ENCODE measurements around the gene CENPX. TPM values are rescaled to one million over a fixed set of nuclear protein-coding genes. Genes with fewer than 3 reads are reported as not detected.

CENPX gene
- total and polyA plus RNA-seq, 12 donors: 11.2 to 75.9 (median 47.9) TPM

GRCh38 chr17:82054351-82055022 is 31.8 kb upstream of the CENPX start:
- Histone ChIP-seq H3K4me1 (replicated peaks in 1 of 2) (peaks cover 28 to 35% of the 10 kb centered on the region in 2 donors), H3K27me3 (no peaks in the 10 kb centered on the region), H3K9me3 (replicated peaks in 1 of 3) (no peaks in the 10 kb centered on the region), H3K27ac (no peak overlapping the region), H3K36me3 (replicated peaks in 1 of 2) (peaks cover 0 to 71% of the 10 kb centered on the region in 2 donors), H3K4me3 (no peak overlapping the region)
- no peak for TF ChIP-seq POLR2A (IDR thresholded peaks at IDR 0.05)
- DNase-seq: peak in 2 of 7 donors; percentile 6 to 31
- intact Hi-C loops (cut with DNase I): no loop called here
- WGBS, 4 donors: 79 to 89% (median 88%) methylated on average over 17 to 38 of the region's 38 CpGs

DNA sequence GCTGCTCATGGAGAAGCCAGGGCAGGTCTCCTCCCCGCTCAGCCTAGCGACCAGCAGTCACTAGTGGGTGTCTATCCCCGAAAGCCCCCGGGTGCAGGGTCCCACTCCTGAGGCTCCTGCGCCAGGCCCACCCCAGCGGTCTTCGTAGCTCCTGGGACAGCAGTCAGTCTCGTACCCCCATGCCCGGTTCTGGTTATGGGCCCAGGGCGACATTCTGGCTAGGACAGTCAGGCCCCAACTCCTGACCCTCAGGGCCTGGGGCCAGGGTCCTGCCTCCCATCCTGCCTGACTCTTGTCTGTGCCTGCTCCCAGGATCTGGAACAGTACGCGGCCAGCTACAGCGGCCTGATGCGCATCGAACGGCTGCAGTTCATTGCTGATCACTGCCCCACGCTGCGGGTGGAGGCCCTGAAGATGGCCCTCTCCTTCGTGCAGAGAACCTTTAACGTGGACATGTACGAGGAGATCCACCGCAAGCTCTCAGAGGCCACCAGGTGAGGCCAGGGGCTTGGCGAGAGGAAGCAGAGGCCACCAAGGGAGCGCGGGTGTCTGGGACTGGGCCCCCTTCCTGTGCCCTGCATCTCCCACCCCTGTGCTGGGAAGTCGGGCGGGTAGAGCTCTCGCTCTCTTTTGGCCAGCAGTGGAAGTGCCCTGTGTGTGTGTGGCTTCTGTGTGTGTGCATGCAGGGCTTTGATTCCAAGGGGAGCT is 31.0 kb upstream of the CENPX start:
- Histone ChIP-seq H3K27ac (no peak overlapping the region), H3K27me3 (no peaks in the 10 kb centered on the region), H3K4me1 (replicated peaks in 1 of 2) (peaks cover 28 to 35% of the 10 kb centered on the region in 2 donors), H3K9me3 (replicated peaks in 1 of 3) (no peaks in the 10 kb centered on the region), H3K36me3 (replicated peaks in 1 of 2) (peaks cover 0 to 71% of the 10 kb centered on the region in 2 donors), H3K4me3 (no peak overlapping the region)
- TF ChIP-seq, protein P1, sequence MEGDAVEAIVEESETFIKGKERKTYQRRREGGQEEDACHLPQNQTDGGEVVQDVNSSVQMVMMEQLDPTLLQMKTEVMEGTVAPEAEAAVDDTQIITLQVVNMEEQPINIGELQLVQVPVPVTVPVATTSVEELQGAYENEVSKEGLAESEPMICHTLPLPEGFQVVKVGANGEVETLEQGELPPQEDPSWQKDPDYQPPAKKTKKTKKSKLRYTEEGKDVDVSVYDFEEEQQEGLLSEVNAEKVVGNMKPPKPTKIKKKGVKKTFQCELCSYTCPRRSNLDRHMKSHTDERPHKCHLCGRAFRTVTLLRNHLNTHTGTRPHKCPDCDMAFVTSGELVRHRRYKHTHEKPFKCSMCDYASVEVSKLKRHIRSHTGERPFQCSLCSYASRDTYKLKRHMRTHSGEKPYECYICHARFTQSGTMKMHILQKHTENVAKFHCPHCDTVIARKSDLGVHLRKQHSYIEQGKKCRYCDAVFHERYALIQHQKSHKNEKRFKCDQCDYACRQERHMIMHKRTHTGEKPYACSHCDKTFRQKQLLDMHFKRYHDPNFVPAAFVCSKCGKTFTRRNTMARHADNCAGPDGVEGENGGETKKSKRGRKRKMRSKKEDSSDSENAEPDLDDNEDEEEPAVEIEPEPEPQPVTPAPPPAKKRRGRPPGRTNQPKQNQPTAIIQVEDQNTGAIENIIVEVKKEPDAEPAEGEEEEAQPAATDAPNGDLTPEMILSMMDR (IDR thresholded peaks at IDR 0.05): no peak
- TF ChIP-seq POLR2A (IDR thresholded peaks at IDR 0.05): no peak
- intact Hi-C loops (cut with DNase I): no loop called here
- 89 to 95% (median 93%) methylated on average over 19 to 28 of the region's 28 CpGs for WGBS, 4 donors
- peak in 2 of 7 donors; percentile 5 to 20 for DNase-seq

DNA sequence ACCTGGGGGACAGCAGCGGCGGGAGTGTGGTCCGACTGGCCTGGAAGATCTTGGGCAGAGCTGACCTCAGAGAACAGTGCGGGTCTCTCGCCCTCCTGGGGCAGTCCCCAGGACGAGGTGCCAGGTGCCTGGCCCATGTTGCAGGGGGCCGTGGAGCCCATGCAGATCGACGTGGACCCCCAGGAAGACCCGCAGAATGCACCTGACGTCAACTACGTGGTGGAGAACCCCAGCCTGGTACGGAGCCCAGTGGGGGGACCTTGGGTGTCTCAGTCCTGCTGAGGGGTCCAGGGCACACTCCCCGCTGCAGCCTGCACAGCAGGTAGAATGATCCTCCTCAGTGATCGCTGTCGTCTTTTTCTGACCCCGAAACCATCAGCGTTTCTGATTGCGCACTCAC is 30.5 kb upstream of the CENPX start:
- peaks cover 0 to 70% of the 10 kb centered on the region in 2 donors for H3K36me3 ChIP-seq (replicated peaks in 1 of 2)
- no peaks in the 10 kb centered on the region for H3K27me3 ChIP-seq
- no peak overlapping the region for H3K27ac ChIP-seq
- TF ChIP-seq POLR2A (IDR thresholded peaks at IDR 0.05): no peak
- TF ChIP-seq, protein P1 (IDR thresholded peaks at IDR 0.05): no peak
- no peaks in the 10 kb centered on the region for H3K9me3 ChIP-seq (replicated peaks in 1 of 3)
- 84 to 95% (median 85%) methylated on average over 9 to 19 of the region's 19 CpGs for WGBS, 4 donors
- DNase-seq: peak in 2 of 7 donors; percentile 6 to 18
- peaks cover 28 to 35% of the 10 kb centered on the region in 2 donors for H3K4me1 ChIP-seq (replicated peaks in 1 of 2)
- intact Hi-C loops (cut with DNase I): no loop called here
- H3K4me3 ChIP-seq: peak overlapping the region in 1 of 4 donors; percentile 97

GRCh38 chr17:82052638-82053059 is 30.0 kb upstream of the CENPX start:
- H3K9me3 ChIP-seq (replicated peaks in 1 of 3): no peaks in the 10 kb centered on the region
- peak in 1 of 7 donors; percentile 8 for DNase-seq
- H3K36me3 ChIP-seq (replicated peaks in 1 of 2): peaks cover 0 to 68% of the 10 kb centered on the region in 2 donors
- H3K4me1 ChIP-seq (replicated peaks in 1 of 2): peaks cover 25 to 31% of the 10 kb centered on the region in 2 donors
- H3K27ac ChIP-seq: no peak overlapping the region
- 18 to 67% (median 31%) methylated on average over 2 to 19 of the region's 19 CpGs for WGBS, 4 donors
- TF ChIP-seq, protein P1 (IDR thresholded peaks at IDR 0.05): no peak
- no peak for TF ChIP-seq POLR2A (IDR thresholded peaks at IDR 0.05)
- no peaks in the 10 kb centered on the region for H3K27me3 ChIP-seq
- peak overlapping the region in 3 of 4 donors; percentile 35 to 97 (median 58) for H3K4me3 ChIP-seq
- intact Hi-C loops (cut with DNase I): no loop called here

Measured in adrenal gland (tissue), 12 donors.